Hippocampal formation (tissue), 2 donors: ENCODE measurements around the gene MAMLD1.

Experiments used
- DNase-seq, 2 donors: peaks; one replicate each; lab custom pipeline; 2025; lab: John Stamatoyannopoulos, UW

The MAMLD1 gene

GRCh38 chrX:150460781-150461180, 97.7 kb downstream of the MAMLD1 start:
- DNase-seq, result no peak

- no peak for DNase-seq
These were observed 100.4 kb downstream of the MAMLD1 start for GRCh38 chrX:150463566-150463965.

DNA sequence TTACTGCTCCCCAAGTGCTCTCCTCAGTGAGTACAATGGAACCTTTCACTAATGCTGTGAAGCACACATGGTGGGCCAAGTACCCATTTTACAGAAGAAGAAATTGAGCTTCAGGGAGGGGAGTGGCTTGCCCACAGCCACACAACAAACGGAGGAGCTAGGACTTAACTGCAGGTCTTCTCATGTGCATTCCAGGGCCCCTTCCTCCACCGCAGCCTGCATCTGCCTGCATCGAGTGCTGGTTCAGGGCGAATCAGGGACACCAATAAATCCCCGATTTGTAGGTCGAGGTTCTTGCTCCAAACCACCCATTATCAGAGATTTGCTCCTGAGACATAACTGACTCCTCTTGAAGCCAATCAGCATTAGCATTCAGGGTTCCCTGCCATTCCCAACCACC, 100.9 kb downstream of the MAMLD1 start:
- no peak for DNase-seq

- DNase-seq, result peak; percentile 56 to 71
These were observed 102.2 kb downstream of the MAMLD1 start for GRCh38 chrX:150465326-150465725.

GRCh38 chrX:150465881-150466775, 103.0 kb downstream of the MAMLD1 start:
- DNase-seq, result peak in 1 of 2 donors; percentile 21

GRCh38 chrX:150472306-150472705, 109.2 kb downstream of the MAMLD1 start:
- DNase-seq, result no peak

- no peak for DNase-seq
These were observed 110.3 kb downstream of the MAMLD1 start for GRCh38 chrX:150473371-150473770.

DNA sequence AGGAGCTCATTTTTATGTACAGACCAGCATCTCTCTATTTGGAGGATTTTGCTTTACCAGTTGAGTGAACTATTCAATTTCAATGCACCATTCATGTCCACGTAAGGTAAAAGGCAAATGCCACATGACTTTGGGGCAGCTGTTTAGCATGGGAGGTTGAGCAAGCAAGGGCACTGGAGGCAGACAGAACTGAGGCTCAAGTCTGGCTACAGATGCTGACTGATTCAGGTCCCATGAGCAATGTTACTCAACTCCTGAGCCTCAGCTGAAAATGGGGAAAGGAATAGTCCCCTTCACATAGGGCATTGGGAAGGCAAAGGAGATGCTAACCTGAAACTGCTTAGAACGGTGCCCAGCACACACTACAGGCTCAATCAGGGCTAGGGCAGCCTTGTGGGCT, 112.3 kb downstream of the MAMLD1 start:
- no peak for DNase-seq

GRCh38 chrX:150476164-150476699, 113.1 kb downstream of the MAMLD1 start:
- DNase-seq, result no peak

DNA sequence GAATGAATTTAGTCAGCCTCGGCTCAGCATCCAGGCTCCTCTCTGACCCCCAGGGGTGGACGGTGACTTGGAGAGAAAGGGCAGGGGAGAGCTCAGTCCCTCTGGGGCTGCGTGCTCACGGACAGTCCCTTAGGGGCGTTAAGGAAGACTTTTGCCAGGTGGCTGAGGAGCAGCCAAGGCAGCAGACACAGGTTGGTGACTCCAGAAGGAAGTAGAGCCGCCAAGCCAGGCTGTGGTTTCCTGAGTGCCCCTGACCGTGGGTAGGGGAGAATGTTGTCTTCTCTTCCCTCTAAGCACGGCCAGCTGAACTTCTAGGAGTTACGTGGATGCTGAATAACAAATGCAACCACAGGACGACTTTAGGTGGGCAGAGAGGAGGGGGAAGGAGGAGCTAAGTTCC, 114.3 kb downstream of the MAMLD1 start:
- no peak for DNase-seq

DNA sequence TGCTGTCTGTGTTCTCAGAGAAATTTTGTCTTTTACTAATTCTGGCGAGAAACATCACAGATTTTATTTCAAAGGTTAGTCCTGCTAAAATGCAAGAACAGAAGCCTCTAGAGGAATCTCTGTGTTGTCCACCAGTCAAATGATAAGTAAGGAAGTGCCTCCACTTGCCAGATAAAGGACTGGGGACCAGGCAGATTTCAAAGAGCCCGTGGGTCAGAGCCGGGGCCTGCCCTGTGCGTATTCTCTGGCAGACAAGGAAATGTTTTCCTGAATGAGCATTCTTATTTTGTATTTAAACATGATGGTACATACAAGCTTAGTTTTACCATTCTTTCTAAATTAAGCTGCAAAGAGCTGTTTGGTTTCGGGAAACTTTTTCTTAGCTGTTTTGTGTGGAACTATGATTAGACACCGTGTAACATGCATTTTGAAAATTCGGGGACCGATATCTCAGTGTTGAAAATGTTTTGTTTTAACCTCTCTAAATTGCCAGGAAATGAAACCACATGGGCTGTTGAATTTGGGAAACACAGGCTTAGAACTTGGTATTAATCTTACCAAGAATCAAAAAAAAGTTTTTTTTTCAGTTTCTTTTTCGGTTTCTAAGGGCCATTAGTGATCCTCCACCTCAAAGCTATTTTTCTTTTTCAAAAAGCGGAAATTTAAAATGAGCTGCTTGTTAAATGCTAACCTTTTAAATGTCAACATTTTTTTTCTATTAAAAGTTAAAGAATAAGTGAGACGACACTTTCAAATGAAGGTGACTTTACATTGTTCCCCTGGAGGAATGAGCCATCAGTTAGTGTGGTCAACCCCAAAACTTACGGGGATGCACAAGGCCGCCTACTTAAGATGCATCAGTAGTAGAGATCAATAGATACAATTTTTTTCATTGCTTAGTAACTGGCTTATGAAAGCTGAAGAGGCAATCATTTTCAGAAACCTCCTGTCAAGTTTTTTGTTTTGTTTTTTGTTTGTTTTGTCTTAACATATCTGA, 115.7 kb downstream of the MAMLD1 start:
- DNase-seq, result no peak

DNA sequence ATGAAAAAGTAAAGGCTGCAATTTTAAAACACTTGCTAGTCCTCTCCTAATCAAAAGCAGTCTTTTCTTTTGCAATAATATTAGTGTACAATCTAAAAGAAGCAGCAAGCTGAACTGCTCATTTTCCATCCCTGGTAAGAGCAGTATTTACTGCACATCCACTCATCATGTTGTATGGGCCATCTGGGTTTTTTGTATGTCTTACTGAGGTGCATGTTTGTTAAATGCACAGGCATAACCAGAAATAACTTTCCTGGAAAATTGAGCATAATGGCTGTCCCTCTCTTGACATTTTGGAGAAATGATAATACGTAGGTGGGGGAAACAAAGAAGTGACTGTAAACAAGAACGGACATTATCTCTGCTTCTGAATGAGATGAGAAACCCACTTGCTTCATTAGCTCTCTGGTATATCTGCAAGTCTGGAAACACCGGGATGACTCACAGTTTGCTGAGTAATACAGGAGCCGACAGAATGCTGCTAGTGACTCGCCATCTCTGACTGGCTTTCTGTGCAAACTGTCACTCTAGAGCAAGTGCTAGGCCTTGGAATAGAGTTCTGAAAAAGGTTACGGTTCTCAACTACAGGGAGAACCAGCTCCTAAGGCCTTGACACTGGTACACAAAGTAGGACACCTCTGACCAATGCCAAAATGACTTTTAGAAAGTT, 119.6 kb downstream of the MAMLD1 start:
- no peak for DNase-seq

GRCh38 chrX:150483356-150483985, 120.4 kb downstream of the MAMLD1 start:
- no peak for DNase-seq

GRCh38 chrX:150486011-150486410, 122.9 kb downstream of the MAMLD1 start:
- DNase-seq, result peak; percentile 40 to 46

DNA sequence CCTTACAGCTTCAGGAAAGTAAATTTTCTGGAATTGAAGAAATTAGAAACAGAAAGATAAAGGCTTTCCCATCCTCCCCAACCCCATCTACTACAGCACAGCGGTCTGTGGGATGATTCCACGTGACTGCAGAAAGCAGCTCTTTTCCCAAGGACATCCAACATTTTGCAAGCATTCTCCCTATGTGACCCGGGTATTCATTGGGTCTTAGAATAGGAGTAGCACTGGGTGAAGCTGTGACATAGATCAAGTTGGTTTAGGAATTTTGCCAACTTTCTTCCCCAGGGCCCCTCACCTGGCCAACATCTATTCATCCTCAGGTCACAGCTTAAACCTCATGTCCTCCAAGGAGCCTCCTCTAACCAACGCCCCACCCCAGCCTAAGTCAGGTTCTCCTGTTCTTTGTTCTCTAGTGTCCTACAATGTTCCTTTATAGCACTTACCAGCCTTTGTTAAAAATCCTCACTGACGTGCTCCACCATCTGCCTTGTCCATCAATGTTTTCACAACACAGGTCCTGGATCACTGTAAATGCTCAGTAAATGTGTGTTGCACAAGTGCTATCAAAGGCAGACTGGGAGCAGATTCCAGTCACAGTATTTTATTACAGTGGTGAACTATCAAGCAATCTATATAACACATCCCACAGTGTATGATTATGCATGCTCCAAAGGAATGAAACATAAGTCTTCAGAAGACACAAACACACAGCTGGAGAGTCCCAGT, 124.4 kb downstream of the MAMLD1 start:
- no peak for DNase-seq

GRCh38 chrX:150489359-150490015, 126.4 kb downstream of the MAMLD1 start:
- DNase-seq, result no peak

DNA sequence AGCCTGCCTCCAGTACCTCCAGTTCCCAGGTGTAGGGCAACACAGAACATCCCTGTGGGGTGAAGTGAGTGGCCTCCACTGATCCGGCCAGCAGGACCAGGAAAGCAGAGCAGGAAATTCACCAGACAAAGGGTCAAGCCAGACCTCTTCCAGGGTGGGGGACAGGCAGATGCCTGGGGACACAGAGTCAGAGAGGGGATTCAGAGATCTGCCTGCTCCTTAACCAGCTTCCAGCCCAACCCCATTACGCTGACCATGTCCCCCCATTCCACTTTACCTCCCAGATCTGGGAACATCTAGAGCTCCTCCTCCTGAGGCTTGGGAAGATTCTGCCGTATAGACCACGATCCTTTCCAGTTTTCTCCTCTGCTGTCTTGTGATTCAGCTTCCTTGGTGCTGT, 132.4 kb downstream of the MAMLD1 start:
- no peak for DNase-seq

DNA sequence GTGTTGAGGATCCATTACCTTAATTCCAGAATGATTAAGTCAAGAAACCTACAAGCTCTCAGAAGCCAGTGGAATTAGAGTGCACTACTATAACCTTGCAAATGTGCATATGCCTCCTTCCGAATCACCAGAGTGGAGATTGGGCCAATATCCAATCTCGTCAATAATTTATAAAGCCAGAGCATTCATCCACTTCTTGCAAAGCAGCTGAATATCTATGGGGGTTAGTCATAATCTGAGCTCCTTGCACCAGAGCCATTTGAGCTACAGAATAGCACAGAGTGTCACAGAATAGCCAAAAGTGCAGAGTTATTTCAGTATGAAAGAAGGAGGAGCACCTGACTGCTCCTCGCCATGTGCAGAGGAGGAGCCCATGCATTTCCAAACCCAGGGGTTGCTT, 136.1 kb downstream of the MAMLD1 start:
- no peak for DNase-seq

- DNase-seq, result no peak
These were observed 139.0 kb downstream of the MAMLD1 start for GRCh38 chrX:150502091-150502490.
